Stimulated activated CD4-positive, alpha-beta T cell treated with anti-CD3 and anti-CD28 coated beads, Interleukin-1b, Interleukin-23, amount 100 ng/mL, for 1 hour (primary cell): ENCODE measurements around the gene ZNF597.
"Not testable (repeated sequence)": the region's sequence is repeated elsewhere in the genome, so short reads cannot be mapped to it uniquely, and the experiment has no call there.

Experiments
- DNase-seq, 2 donors: peaks; one replicate each; pipeline ENCODE4 v3.0.0-alpha.2; 2020; ENCODE audit warnings: low read depth in 2 of 2

Gene ZNF597

DNA sequence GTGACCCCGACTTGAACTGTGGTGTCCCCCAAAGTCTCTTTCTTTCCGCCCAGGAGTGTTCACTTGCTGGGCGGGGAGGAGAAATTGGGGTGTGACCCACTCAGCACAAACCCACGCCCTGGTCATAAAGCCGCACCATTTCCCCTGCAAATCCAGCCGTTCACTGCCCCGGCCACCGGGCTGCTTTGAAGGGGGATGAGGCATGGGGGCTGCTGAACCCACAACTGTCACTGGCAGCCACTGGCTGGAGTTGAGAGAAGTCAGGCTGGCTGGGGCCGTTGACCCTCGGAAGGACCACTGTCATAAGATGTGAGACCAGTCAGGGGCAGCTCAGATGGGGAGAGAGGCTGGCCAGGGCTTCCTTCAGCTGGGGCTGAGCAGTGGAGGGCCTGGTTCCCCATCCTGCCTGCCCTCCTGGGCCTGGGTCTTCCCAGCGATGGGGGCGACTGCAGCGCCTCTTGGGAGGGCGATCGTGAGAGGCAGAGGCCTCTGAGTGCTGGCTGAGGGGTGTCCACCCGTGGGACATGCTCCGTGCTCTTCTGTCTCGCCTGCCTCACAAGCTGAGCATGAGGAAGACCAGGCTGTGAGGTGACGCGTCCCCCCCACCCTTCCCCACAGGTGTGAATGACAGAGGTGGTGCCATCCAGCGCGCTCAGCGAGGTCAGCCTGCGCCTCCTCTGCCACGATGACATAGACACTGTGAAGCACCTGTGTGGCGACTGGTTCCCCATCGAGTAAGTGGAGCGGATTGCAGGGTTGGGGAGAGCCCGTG, 32.5 kb upstream of the ZNF597 start:
- DNase-seq: no peak

DNA sequence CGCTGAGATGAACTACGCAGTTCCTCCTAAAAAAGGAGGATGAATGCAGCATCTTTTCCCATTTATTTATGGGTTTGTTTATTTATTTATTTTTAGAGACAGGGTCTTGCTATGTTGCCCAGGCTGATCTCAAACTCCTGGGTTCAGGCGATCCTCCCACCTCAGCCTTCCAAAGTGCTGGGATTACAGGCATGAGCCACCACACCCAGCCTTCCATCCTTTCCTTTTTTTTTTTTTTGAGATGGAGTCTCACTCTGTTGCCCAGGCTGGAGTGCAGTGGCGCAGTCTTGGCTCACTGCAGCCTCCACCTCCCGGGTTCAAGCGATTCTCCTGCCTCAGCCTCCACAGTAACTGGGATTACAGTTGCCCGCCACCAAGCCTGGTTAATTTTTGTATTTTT, 31.6 kb upstream of the ZNF597 start:
- not testable (repeated sequence) for DNase-seq

DNA sequence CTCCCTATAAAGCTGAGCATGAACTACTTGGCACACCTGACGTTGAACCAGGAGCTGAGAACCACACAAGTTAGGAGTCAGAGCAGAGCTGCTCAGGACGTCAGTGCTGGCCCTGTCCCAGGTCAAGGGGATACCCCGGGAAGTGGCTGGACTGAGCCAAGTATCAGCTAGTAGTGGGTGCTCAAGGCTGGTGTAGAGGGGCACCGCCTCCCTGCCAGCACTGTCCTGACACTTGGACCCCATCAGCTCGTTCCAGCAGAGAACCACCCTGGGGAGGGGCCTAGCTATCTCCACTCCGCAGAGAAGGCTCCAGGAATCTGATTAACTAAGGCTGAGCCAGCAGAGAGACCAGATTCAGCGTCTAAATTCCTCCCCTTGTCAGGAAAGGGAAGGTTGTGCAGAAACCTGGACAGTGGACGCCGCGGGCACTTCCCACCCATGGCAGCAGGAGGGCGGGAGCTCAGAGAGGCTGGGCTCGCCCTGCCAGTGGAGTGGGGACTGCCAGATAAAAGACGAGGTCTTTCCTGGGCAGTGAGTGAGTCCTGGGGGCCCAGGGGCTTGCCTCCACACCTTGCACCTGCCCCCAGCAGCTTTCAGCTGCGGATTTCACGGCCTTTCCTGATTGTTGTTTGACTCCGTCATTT, 31.0 kb upstream of the ZNF597 start:
- DNase-seq: no peak

DNA sequence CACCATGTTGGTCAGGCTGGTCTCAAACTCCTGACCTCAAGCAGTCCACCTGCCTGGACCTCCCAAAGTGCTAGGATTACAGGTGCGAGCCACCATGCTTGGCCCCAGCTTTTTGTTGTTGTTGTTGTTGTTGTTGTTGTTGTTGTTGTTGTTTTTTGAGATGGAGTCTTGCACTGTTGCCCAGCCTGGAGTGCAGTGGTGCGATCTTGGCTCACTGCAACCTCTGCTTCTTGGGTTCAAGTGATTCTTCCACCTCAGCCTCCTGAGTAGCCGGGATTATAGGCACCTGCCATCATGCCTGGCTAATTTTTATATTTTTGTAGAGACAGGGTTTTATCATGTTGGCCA, 30.3 kb upstream of the ZNF597 start:
- not testable (repeated sequence) for DNase-seq

DNA sequence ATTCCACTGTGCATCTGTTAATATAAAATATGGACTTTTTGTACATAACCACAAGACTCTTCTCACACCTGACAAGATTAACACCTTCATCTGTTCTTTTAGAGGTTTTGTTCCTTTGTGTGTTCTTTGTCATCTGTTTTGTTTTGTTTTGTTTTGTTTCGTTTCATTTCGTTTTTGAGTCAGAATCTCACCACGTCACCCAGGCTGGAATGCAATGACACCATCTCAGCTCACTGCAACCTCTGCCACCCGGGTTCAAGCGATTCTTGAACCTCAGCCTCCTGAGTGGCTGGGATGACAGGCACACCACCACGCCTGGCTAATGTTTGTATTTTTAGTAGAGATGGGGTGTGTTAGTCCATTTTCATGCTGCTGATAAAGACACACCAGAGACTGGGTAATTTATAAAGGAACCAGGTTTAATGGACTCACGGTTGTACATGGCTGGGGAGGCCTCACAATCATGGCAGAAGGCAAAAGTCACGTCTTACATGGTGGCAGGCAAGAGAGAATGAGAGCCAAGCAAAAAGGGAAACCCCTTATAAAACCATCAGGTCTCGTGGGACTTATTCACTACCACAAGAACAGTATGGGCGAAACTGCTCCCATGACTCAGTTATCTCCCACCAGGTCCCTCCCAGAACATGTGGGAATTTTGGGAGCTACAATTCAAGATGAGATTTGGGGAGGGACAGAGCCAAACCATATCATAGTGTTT, 29.7 kb upstream of the ZNF597 start:
- DNase-seq: no peak

DNA sequence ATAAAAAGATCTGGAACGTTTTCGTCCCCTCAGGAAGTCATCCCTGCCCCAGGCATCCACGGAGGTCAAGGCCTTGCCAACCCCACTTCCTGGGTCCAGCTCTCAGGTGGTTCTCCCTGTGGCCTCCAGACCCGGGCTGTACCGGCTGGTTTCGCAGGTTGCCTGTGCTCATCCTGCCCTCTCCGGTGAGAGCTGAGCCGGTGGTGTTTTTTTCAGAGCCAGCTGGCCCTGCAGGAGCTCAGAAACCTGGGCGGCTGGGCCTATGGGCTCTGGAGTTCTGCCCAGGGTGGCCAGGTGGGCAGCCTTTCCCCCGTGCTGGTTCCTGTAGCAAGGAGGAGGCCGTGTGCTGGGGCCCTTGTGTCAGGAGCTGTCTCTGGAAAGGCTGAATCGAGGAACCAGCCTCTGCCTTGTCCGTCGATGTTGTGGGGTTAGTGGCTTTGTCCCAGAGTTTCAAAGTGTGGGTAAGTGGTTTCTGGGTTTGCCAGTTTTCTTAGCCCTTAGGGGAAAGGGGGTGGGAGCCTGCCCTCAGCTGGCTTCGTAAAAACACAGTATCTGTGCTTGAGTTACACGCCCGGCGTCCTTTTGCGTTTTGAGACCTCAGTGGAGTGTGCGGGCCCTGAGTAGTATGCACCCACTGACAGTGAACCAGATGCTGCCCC, 28.3 kb upstream of the ZNF597 start:
- DNase-seq: no peak

DNA sequence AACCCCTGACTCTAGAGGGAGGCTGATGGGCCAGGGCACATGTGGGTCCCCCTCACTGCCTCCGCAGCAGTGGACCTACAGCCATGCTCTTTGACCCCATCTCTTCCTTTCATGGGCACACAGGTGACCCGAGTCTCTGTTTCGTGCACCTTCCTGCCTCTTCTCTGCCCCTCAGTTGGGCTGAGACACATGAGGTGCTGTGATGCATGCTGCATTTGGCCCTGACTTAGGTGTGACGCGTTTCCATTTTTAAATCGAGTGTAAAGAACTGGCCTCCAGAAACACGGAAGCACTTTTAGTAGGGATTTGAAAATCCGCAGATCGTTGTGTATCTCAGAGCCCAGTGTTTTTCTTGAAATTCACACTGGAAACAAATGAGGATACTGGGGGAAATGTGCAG, 27.4 kb upstream of the ZNF597 start:
- DNase-seq: no peak

DNA sequence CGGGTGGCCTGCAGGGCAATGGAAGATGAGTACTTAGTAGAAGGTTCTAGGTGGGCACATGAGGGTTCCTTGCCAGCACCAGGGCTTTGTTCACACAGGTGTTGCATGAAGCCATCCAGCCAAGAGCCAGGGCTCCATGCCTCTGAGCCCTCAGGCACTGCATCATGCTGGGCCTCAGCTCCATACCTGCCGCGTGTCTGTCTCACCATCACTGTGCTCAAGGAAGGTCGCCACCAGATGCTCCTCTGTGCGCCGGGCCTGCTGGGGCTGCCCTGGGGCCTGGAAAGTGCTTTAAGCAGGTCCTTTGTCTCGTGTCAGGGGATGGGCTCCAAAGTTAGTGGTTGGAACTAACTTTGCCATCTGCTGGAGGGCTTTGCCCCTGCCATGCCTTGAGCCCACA, 26.4 kb upstream of the ZNF597 start:
- no peak for DNase-seq

DNA sequence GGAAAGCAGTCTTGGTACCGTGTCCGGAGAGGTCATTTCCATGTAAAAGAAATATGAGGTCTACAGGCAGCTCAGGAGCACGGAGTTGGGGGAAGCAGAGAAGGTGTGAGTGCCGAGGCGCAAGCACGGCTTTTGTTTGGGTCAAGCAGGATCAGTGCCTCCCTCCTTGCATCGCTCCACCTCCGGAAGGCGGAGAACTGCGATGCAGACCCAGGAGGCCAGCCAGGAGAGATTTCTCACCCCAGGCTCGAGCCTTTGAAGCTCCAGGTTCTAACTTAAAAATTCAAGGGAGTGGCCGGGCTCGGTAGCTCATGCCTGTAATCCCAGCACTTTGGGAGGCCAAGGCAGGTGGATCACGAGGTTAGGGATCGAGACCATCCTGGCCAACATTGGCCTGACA, 25.2 kb upstream of the ZNF597 start:
- DNase-seq: no peak

DNA sequence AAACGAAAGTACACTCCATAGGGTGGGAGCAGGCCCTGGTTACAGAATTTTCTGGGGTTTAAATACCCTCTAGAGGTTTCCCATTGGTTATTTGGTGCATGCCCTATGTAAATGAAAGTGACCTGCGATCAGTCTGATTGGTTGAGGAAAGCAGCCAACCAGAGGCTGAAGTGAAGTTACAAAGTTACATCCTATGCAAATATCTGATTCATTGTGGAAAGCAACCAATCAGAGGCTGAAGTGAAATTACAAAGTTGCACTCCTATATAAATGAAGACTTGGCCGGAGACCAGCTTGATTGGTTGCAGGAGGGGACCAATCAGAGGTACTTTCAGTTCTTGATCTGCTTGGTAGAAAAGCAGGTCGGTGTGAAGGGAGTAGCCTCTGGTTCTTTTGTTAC, 24.6 kb upstream of the ZNF597 start:
- DNase-seq: no peak

DNA sequence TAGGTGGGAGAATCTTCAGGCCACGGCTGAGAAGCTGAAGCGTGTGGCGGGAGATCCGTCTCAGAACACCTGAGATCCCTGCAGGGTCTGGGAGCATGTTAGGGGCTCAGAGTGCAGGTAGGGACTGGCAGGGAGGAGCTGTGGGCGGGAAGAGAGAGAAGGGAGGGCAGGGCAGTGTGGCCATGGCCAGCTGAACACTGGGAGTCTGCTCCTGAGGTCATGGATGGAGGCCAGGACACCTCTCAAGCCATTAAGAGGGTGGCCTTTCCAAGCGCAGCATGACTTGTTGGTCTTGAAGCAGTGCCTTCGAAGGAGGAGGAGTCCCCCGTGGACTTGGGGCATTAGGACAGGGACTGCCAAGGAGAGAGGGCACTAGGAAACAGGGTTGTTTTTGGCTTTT, 23.9 kb upstream of the ZNF597 start:
- DNase-seq: no peak

DNA sequence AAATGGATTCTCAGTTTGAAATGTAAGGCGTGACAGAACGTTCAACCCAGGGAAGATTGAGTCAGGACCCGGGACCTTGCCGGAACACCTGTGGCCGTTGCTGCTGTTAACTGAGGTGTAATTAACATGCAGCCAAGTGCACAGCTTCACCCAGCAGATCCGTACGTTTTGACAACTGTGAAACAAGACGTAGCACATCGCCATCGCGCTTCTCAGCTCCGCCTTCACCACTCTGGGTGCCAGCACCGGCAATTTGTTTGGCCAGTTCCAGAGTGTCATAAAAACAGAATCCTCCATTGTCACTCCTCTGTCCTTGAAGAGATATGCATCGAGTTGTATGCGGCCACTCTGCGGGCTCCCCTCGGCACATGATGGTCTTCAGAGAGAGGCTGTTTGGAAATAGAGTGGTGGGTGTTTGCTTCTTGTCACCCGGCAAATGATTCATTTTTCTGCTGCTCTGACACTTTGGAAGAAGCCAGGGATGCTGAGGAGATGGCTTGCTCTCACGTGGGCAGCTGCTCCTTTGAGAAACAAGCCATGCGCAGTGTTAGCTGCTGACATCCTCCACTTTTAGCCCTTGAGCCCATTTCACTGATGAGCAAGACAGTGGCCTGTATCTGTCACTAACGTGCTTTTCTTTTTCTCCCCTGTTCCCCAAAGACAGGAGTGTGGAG, 22.7 kb upstream of the ZNF597 start:
- no peak for DNase-seq

DNA sequence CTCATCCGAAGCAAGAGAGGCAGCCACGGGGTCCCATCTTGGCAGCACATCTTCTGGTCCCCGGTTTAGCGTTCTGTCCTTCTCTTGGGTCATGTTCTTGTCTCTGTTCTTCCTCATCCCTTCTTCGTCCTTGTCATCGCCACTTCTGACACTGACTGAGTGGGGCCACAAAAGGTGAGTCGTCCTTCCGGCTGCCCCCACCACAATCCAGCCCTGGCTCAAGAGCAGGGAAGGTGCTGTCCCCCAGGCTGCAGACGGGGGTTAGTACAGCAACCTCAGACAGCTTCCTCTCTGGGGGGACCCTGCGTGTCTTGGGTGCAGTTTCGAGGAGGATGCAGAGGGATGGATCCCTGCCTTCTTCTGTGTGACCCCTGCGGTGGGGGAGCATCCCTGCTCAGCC, 22.0 kb upstream of the ZNF597 start:
- no peak for DNase-seq

DNA sequence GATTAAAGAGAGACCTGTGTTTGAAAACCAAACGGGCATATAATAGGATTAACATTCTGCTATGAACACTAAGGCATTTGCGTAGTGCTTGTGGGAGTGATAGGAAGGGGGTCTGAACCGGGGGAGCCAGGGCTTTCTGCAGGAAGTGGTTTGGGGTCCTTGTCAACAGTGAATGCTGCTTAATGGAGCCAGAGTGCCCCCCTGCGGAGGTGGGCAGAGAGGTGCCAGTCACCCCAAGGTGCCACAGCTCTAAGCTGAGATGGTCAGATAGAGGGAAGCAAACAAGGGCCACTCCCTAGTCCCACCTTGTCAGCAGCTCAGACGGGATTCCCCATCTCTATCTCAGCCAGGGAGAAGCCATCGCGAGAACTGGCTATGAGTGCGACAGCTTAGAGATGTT, 17.8 kb upstream of the ZNF597 start:
- no peak for DNase-seq

DNA sequence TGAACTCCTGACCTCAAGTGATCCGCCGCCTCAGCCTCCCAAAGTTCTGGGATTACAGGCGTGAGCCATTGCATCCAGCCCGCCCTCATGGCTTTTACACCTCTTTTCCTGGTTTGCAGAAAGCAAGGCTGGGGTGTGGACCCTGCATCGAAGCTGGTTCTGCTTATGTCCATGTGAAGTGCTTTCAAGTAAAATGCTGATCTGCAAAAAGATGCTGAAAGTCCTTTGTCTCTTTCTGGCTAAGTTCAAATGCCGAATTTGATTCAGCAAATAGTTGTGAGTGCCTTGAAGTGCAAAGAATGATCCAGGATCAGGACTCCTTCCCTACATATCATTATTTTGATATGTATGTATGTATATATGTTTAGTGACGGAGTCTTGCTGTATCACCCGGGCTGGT, 17.3 kb upstream of the ZNF597 start:
- DNase-seq: no peak

DNA sequence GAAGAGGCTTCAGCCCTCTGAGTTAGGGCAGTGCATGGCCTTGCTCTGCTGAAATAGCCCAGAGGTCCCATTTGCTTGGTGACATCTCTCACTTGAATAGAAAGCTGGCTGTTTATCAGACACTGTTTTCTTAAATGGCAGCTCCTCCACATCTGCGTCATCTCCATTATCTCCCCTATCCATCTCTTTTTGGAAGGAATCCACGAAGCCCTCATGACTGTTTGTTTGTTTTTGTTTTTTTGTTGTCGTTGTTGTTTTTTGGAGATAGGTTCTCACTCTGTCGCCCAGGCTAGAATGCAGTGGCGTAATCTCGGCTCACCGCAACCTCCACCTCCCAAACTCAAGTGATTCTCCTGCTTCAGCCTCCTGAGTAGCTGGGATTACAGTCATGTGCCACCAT, 16.8 kb upstream of the ZNF597 start:
- DNase-seq: no peak

DNA sequence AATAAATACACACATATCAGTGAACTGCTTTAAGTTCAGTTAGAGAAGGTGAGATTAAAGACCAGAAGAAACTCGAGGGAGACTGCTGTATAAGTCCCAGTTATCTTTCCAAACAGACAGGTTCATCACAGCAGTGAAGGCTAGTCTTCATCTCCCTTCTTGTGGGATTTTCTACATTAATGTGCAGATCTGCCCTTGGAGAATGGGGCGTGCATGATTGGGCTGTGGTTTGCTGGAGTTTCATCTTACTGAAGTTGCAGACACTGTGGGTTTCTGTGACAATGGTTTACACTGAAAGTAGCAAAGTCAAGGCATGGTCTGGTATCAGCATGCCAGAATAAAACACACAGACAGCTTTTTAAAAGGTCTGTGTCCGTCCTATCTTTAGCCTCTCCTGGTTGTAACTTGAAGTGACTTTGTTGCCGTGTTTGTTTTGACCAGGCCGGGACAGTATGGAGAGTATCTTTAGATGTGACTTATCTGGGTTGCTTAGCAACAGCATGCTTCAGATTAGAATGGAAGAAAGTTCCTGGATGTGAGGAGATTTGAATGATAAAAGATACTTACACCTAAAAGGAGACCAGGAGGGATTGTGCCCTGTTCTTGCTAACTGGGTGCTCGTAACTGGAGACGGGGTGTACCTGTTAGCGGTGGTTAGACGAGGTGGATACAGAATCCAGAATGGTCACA, 16.2 kb upstream of the ZNF597 start:
- DNase-seq: no peak

DNA sequence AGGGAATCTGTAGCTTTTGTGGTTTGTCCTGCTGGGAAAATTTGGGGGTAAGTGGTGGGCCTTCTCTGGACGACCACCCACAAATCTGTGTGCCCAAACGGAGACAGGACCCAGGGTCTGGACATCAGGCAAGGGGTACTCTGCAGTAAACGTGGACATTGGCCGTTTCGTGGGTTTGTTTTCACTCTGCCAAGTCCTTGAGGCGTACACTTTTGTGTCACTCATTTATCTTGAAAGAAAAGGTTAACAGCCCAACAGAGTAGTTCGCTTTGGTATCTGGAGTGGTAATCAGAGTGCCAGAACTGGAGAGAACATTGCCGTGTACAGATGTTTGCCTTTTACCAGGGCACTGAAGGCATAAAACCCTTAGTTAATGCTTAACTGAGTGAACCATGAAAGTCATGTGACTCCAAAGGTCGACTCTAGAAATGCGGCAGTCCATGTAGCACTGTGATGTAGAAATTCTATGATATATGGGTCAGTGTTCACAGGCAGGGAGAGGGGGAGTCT, 15.6 kb upstream of the ZNF597 start:
- no peak for DNase-seq

DNA sequence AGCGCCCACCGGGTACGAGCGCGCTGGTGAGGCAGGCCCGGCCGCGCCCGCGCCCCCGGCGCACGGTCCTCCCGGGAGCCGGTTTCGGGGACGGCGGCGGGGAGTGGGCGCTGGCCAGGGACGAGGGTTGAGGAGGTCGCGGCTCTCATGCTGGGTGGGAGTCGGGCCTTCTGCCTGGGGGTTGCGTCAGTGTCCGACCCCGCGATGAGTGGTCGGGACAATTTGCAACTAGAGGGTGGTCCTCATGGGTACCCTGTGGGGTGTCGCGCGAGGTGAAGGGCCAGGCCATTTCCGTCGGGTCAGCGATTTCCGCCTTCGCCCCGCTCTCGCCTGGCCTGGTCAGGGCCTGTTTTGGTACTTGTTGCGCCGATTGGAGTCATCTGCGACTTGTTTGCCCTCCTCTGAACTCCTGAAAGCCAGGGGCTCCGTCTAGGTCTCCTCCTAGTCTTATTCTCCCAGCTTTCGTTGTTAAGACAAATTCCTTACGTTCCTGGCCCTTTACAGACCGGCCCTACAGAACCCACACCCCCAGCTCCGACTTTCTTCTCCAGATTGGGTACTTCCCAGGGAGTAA, 15.1 kb upstream of the ZNF597 start:
- no peak for DNase-seq

DNA sequence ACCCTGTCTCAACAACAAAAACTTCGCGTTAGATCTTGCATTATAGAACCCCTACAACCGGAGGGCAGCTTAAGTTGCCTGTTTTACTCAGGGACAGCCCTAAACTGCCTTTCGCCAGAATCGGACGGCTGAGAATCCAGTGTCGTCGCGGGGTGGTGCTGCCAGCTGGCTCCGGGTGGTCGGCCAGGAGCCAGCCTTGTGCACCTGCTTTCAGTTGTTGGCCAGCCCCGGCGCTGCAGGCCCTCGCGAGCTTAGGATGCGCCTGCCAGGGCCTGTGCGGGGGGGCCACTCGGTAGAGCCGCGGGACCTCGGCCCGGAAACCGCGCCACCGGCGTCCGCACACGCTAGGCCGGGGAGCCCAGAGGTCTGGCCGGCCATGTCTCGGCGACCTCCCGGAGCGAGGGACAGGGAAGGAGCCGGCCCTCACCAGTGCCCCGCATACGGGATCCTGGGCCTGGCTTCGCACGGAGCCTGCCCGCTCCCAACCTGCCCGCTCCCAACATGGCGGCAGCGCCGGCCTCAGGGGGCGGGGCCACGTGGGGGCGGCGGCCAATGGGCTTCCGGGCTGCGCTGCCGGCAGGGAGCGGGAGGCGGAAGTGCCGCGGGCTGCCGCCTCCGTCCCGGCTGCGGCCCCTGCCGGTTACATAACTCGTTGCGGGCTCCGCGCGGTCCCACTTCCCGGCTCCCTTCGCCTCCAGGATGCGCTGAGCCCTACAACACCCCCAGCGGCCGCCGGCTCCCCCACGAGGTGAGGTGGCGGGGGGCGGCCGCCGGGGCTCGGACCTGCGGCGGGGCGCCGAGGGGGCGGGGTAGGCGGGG, 14.3 kb upstream of the ZNF597 start:
- DNase-seq: peak; percentile 75 to 86
